Measurements from ENCODE around the gene ADAM19. TPM values are rescaled to one million over a fixed set of nuclear protein-coding genes. Genes with fewer than 3 reads are reported as not detected.

Gene ADAM19
- total RNA-seq, 4 donors from 2014 or later, result 4.0 to 28.1 (median 15.1) TPM

GRCh38 chr5:157561110-157561509 is 14.5 kb downstream of the ADAM19 start:
- H3K27ac ChIP-seq, result peak overlapping the region; percentile 77 to 86 (median 82)
- no peak overlapping the region for H3K4me3 ChIP-seq
- H3K36me3 ChIP-seq, result no peaks in the 10 kb centered on the region
- 73 to 78% methylated on average over 4 to 9 of the region's 9 CpGs for WGBS, 2 donors (ENCODE audit: low coverage in 1 of 2)
- TF ChIP-seq POLR2AphosphoS5 (IDR thresholded peaks at IDR 0.05), result peak in 1 of 3 donors; percentile 46
- no peak for TF ChIP-seq EP300 (IDR thresholded peaks at IDR 0.05; ENCODE audit: low read depth)
- H3K4me1 ChIP-seq, result peaks cover 26 to 60% (median 33%) of the 10 kb centered on the region in 4 donors
- no peaks in the 10 kb centered on the region for H3K9me3 ChIP-seq
- no peaks in the 10 kb centered on the region for H3K27me3 ChIP-seq
- in situ Hi-C loops (cut with MboI; ENCODE audit: low pct_ligation_motif_present in 1 of 4, low pct_unique_long_range_greater_than_20kb in 1 of 4, low sequenced_read_pairs in 3 of 4) (no loop called here), intact Hi-C loops (cut with DNase I; ENCODE audit: low total_unique reads) (no loop called here)
- DNase-seq, result no peak

- Histone ChIP-seq H3K27me3 (no peaks in the 10 kb centered on the region), H3K9me3 (no peaks in the 10 kb centered on the region), H3K4me1 (peaks cover 34 to 72% (median 43%) of the 10 kb centered on the region in 4 donors), H3K4me3 (no peak overlapping the region), H3K27ac (peak overlapping the region; percentile 58 to 81 (median 62)), H3K36me3 (no peaks in the 10 kb centered on the region)
- WGBS, 2 donors (ENCODE audit: low coverage in 1 of 2), result 81% methylated on average over 2 of the region's 2 CpGs; no CpG with 5 or more reads in 1 of the 2 donors
- in situ Hi-C loops (cut with MboI; ENCODE audit: low pct_ligation_motif_present in 1 of 4, low pct_unique_long_range_greater_than_20kb in 1 of 4, low sequenced_read_pairs in 3 of 4), result no loop called here
- TF ChIP-seq POLR2AphosphoS5 (IDR thresholded peaks at IDR 0.05), result peak in 1 of 3 donors; percentile 29
- TF ChIP-seq EP300 (IDR thresholded peaks at IDR 0.05; ENCODE audit: low read depth), result no peak
- TF ChIP-seq CTCF (IDR thresholded peaks at IDR 0.05), result no peak
- no peak for TF ChIP-seq POLR2A (IDR thresholded peaks at IDR 0.05)
- intact Hi-C loops (cut with DNase I; ENCODE audit: low total_unique reads), result no loop called here
- no peak for DNase-seq
Observed at GRCh38 chr5:157559301-157559700, 16.3 kb downstream of the ADAM19 start.

GRCh38 chr5:157558681-157559080 is 16.9 kb downstream of the ADAM19 start:
- Histone ChIP-seq H3K27ac (peak overlapping the region; percentile 58 to 81 (median 62)), H3K9me3 (no peaks in the 10 kb centered on the region), H3K4me3 (no peak overlapping the region), H3K4me1 (peaks cover 32 to 72% (median 41%) of the 10 kb centered on the region in 4 donors), H3K27me3 (no peaks in the 10 kb centered on the region), H3K36me3 (no peaks in the 10 kb centered on the region)
- DNase-seq, result no peak
- 48 to 50% methylated on average over 2 of the region's 2 CpGs for WGBS, 2 donors (ENCODE audit: low coverage in 1 of 2)
- TF ChIP-seq POLR2A (IDR thresholded peaks at IDR 0.05), result no peak
- no peak for TF ChIP-seq EP300 (IDR thresholded peaks at IDR 0.05; ENCODE audit: low read depth)
- no peak for TF ChIP-seq CTCF (IDR thresholded peaks at IDR 0.05)
- no peak for TF ChIP-seq POLR2AphosphoS5 (IDR thresholded peaks at IDR 0.05)
- intact Hi-C loops (cut with DNase I; ENCODE audit: low total_unique reads), result no loop called here
- in situ Hi-C loops (cut with MboI; ENCODE audit: low pct_ligation_motif_present in 1 of 4, low pct_unique_long_range_greater_than_20kb in 1 of 4, low sequenced_read_pairs in 3 of 4), result no loop called here

- Histone ChIP-seq H3K9me3 (no peaks in the 10 kb centered on the region), H3K36me3 (no peaks in the 10 kb centered on the region), H3K4me1 (peaks cover 28 to 69% (median 38%) of the 10 kb centered on the region in 4 donors), H3K27me3 (no peaks in the 10 kb centered on the region), H3K27ac (peak overlapping the region; percentile 58 to 81 (median 62)), H3K4me3 (no peak overlapping the region)
- no peak for DNase-seq
- WGBS, 2 donors (ENCODE audit: low coverage in 1 of 2), result 75 to 83% methylated on average over 2 to 4 of the region's 4 CpGs
- in situ Hi-C loops (cut with MboI; ENCODE audit: low pct_ligation_motif_present in 1 of 4, low pct_unique_long_range_greater_than_20kb in 1 of 4, low sequenced_read_pairs in 3 of 4) (no loop called here), intact Hi-C loops (cut with DNase I; ENCODE audit: low total_unique reads) (no loop called here)
- no peak for TF ChIP-seq POLR2A (IDR thresholded peaks at IDR 0.05)
- TF ChIP-seq EP300 (IDR thresholded peaks at IDR 0.05; ENCODE audit: low read depth), result no peak
- TF ChIP-seq POLR2AphosphoS5 (IDR thresholded peaks at IDR 0.05), result no peak
- TF ChIP-seq CTCF (IDR thresholded peaks at IDR 0.05), result no peak
Observed at GRCh38 chr5:157558041-157558595, 17.5 kb downstream of the ADAM19 start.
